Measurements from ENCODE around the gene ERAS.

Gene ERAS

GRCh38 chrX:48829016-48829735 is 2.9 kb downstream of the ERAS start:
- TF ChIP-seq USF1 (IDR thresholded peaks at IDR 0.05) (no peak), CREB1 (IDR thresholded peaks at IDR 0.05; ENCODE audit: low read depth) (no peak), TEAD4 (IDR thresholded peaks at IDR 0.05) (no peak), EGR1 (IDR thresholded peaks at IDR 0.05) (no peak), NFIC (IDR thresholded peaks at IDR 0.05) (no peak), TCF12 (IDR thresholded peaks at IDR 0.05; ENCODE audit: low read depth) (no peak), MAX (IDR thresholded peaks at IDR 0.05) (no peak), EP300 (IDR thresholded peaks at IDR 0.05; ENCODE audit: borderline replicate concordance) (no peak), FOXM1 (IDR thresholded peaks at IDR 0.05; ENCODE audit: borderline replicate concordance, low read depth) (no peak), REST (IDR thresholded peaks at IDR 0.05; ENCODE audit: low read depth) (no peak)

- TF ChIP-seq RAD21 (IDR thresholded peaks at IDR 0.05; ENCODE audit: low read depth) = no peak
- no peak for TF ChIP-seq ZBTB7A (IDR thresholded peaks at IDR 0.05; ENCODE audit: low read depth)
- TF ChIP-seq CEBPB (IDR thresholded peaks at IDR 0.05) = no peak
- TF ChIP-seq CREB1 (IDR thresholded peaks at IDR 0.05; ENCODE audit: low read depth) = no peak
- no peak for TF ChIP-seq EP300 (IDR thresholded peaks at IDR 0.05; ENCODE audit: borderline replicate concordance)
- no peak for TF ChIP-seq USF1 (IDR thresholded peaks at IDR 0.05)
- no peak for TF ChIP-seq EGR1 (IDR thresholded peaks at IDR 0.05)
- TF ChIP-seq MAX (IDR thresholded peaks at IDR 0.05) = no peak
- TF ChIP-seq FOXM1 (IDR thresholded peaks at IDR 0.05; ENCODE audit: borderline replicate concordance, low read depth) = no peak
- no peak for TF ChIP-seq NFIC (IDR thresholded peaks at IDR 0.05)
- no peak for TF ChIP-seq TAF1 (IDR thresholded peaks at IDR 0.05; ENCODE audit: low read depth)
- TF ChIP-seq TEAD4 (IDR thresholded peaks at IDR 0.05) = no peak
Measured at GRCh38 chrX:48831136-48831908, 5.0 kb downstream of the ERAS start.

- TF ChIP-seq TAF1 (IDR thresholded peaks at IDR 0.05; ENCODE audit: low read depth) = no peak
- TF ChIP-seq REST (IDR thresholded peaks at IDR 0.05; ENCODE audit: low read depth) = no peak
- no peak for TF ChIP-seq CEBPB (IDR thresholded peaks at IDR 0.05)
- TF ChIP-seq YY1 (IDR thresholded peaks at IDR 0.05; ENCODE audit: low read depth) = no peak
- TF ChIP-seq EGR1 (IDR thresholded peaks at IDR 0.05) = no peak
- no peak for TF ChIP-seq MAX (IDR thresholded peaks at IDR 0.05)
- no peak for TF ChIP-seq CREB1 (IDR thresholded peaks at IDR 0.05; ENCODE audit: low read depth)
- TF ChIP-seq NFIC (IDR thresholded peaks at IDR 0.05) = no peak
- TF ChIP-seq TCF12 (IDR thresholded peaks at IDR 0.05; ENCODE audit: low read depth) = no peak
- TF ChIP-seq ZBTB7A (IDR thresholded peaks at IDR 0.05; ENCODE audit: low read depth) = no peak
- no peak for TF ChIP-seq TEAD4 (IDR thresholded peaks at IDR 0.05)
- no peak for TF ChIP-seq RAD21 (IDR thresholded peaks at IDR 0.05; ENCODE audit: low read depth)
- no peak for TF ChIP-seq EP300 (IDR thresholded peaks at IDR 0.05; ENCODE audit: borderline replicate concordance)
Measured at GRCh38 chrX:48831909-48832291, 5.6 kb downstream of the ERAS start.

- TF ChIP-seq TEAD4 (IDR thresholded peaks at IDR 0.05) = no peak
- no peak for TF ChIP-seq EGR1 (IDR thresholded peaks at IDR 0.05)
- no peak for TF ChIP-seq YY1 (IDR thresholded peaks at IDR 0.05; ENCODE audit: low read depth)
- TF ChIP-seq RAD21 (IDR thresholded peaks at IDR 0.05; ENCODE audit: low read depth) = no peak
- no peak for TF ChIP-seq CEBPB (IDR thresholded peaks at IDR 0.05)
- TF ChIP-seq TCF12 (IDR thresholded peaks at IDR 0.05; ENCODE audit: low read depth) = no peak
- TF ChIP-seq EP300 (IDR thresholded peaks at IDR 0.05; ENCODE audit: borderline replicate concordance) = no peak
- no peak for TF ChIP-seq MAX (IDR thresholded peaks at IDR 0.05)
- TF ChIP-seq TAF1 (IDR thresholded peaks at IDR 0.05; ENCODE audit: low read depth) = no peak
- no peak for TF ChIP-seq REST (IDR thresholded peaks at IDR 0.05; ENCODE audit: low read depth)
Measured at GRCh38 chrX:48833542-48834138, 7.3 kb downstream of the ERAS start.
